Measurements from ENCODE around the gene KRTAP4-2. TPM values are rescaled to one million over a fixed set of nuclear protein-coding genes. Genes with fewer than 3 reads are reported as not detected.

Gene KRTAP4-2
- total RNA-seq, 1 donor from 2014 or later: not detected

DNA sequence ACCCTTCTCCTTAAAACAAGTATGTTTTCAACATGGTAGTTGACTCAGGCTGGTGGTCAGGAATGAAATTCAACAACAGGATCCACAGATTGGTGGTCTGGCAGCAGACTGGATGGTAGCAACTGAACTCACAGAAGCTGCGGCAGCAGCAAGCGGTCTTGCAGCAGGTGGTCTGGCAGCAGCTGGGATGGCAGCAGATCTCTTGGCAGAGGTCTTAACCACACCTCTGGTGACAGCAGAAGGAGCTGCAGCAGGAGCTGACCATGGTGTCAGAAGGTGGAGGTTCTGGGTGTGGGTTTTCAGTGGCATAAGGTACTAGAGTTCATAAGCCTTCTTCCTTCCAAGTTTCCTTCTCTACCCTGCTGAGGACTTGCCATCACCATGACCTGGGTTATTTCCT, 8.9 kb upstream of the KRTAP4-2 start:
- no peak overlapping the region for H3K4me3 Mint-ChIP-seq (ENCODE audit: unreplicated experiment)
- H3K27me3 Mint-ChIP-seq (ENCODE audit: unreplicated experiment): peaks cover 10% of the 10 kb centered on the region
- no peak overlapping the region for H3K27ac Mint-ChIP-seq (ENCODE audit: unreplicated experiment)
- peaks cover 5% of the 10 kb centered on the region for H3K36me3 Mint-ChIP-seq (ENCODE audit: unreplicated experiment)
- TF ChIP-seq, protein P1, sequence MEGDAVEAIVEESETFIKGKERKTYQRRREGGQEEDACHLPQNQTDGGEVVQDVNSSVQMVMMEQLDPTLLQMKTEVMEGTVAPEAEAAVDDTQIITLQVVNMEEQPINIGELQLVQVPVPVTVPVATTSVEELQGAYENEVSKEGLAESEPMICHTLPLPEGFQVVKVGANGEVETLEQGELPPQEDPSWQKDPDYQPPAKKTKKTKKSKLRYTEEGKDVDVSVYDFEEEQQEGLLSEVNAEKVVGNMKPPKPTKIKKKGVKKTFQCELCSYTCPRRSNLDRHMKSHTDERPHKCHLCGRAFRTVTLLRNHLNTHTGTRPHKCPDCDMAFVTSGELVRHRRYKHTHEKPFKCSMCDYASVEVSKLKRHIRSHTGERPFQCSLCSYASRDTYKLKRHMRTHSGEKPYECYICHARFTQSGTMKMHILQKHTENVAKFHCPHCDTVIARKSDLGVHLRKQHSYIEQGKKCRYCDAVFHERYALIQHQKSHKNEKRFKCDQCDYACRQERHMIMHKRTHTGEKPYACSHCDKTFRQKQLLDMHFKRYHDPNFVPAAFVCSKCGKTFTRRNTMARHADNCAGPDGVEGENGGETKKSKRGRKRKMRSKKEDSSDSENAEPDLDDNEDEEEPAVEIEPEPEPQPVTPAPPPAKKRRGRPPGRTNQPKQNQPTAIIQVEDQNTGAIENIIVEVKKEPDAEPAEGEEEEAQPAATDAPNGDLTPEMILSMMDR (IDR thresholded peaks at IDR 0.05; ENCODE audit: partially characterized antibody, unreplicated experiment): no peak
- H3K4me1 Mint-ChIP-seq (ENCODE audit: low read depth, unreplicated experiment): peaks cover 1% of the 10 kb centered on the region
- peaks cover 16% of the 10 kb centered on the region for H3K9me3 Mint-ChIP-seq (ENCODE audit: unreplicated experiment)
- no peak for DNase-seq

DNA sequence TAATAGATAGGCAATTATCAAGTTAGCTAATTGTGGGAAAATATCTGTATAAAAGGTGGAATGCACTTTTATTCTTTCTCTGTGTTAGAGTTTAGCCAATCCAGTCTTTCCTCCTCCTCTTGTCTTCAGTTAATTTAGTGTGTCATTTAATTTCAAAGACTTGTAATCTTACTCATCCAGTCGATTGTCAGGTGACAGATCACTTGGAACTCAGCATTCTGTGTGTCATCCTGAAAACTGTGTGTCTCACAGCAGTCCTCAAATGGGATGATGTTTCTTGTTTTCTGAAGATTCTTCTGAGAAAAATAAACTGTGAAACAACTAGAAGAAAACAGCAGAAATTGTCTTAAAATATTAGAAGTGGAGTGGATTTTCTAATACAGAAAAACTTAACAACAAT, 7.0 kb upstream of the KRTAP4-2 start:
- DNase-seq: no peak
- Mint-ChIP-seq H3K27me3 (ENCODE audit: unreplicated experiment) (peaks cover 6% of the 10 kb centered on the region), H3K27ac (ENCODE audit: unreplicated experiment) (no peak overlapping the region), H3K4me1 (ENCODE audit: low read depth, unreplicated experiment) (no peaks in the 10 kb centered on the region), H3K9me3 (ENCODE audit: unreplicated experiment) (peaks cover 12% of the 10 kb centered on the region), H3K4me3 (ENCODE audit: unreplicated experiment) (no peak overlapping the region), H3K36me3 (ENCODE audit: unreplicated experiment) (no peaks in the 10 kb centered on the region)
- TF ChIP-seq, protein P1 (IDR thresholded peaks at IDR 0.05; ENCODE audit: partially characterized antibody, unreplicated experiment): no peak

DNA sequence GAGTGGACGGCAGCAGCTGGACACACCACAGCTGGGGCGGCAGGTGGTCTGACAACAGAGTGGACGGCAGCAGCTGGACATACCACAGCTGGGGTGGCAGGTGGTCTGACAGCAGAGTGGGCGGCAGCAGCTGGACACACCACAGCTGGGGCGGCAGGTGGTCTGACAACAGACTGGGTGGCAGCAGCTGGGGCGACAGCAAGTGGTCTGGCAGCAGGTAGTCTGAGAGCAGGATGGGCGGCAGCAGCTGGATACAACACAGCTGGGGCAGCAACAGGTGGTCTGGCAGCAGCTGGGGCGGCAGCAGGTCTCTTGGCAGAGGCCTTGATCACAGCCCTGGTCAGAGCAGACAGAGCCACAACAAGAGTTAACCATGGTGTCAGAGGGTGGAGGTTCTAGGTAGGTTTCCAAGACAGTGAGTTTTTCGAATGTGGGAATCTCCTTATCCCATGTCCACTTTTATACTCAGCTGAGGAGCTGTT, 6.5 kb upstream of the KRTAP4-2 start, which contains the start of gene KRTAP4-1:
TSS of gene KRTAP4-1 (minus strand) at position 432 of the 482 bp plus-strand sequence. CDS start at position 375, 57 bp downstream.
- Mint-ChIP-seq H3K4me1 (ENCODE audit: low read depth, unreplicated experiment) (no peaks in the 10 kb centered on the region), H3K27ac (ENCODE audit: unreplicated experiment) (peak within 1 kb of the TSS; percentile 68), H3K4me3 (ENCODE audit: unreplicated experiment) (no peak within 1 kb of the TSS), H3K36me3 (ENCODE audit: unreplicated experiment) (no peaks in the 10 kb centered on the region), H3K9me3 (ENCODE audit: unreplicated experiment) (peaks cover 12% of the 10 kb centered on the region), H3K27me3 (ENCODE audit: unreplicated experiment) (peaks cover 6% of the 10 kb centered on the region)
- TF ChIP-seq, protein P1 (IDR thresholded peaks at IDR 0.05; ENCODE audit: partially characterized antibody, unreplicated experiment): no peak
- peak; percentile 31 for DNase-seq

DNA sequence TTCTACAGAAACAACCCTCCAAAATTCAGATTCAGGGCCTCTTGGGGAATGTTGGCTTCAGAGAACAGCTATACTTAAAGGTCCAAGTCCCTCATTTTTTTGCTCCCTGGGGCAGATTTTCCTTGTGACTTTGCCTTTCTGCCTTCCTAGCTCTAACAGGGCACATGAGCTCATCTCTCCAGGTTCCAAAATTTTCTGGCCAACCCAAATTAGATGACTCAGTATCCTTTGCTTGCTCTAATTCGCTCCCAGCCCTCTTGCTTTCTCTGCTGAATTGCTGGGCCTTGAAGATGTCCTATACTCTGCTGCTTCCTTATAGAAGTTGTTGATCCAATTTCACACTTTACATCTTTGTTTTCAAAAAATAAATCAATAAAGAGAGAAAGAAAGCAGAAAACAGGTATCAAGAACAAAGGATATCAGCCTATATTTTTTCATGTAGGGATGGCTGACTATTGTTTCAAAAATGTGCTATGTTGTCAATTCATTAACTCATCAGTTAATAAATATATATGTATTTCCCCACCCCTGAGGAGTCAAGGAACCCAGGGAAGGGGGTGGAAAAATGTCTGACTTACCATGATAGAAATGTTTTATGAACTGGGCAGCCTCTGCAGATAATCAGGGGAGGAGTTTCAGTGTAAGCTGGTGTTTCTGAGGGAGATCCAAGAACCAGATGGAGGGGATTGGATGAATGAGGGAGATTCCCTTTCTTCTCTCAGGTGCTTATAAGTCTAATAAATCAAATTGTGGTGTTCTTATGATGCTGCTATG, 1.0 kb upstream of the KRTAP4-2 start:
- H3K27me3 Mint-ChIP-seq (ENCODE audit: unreplicated experiment): peaks cover 4% of the 10 kb centered on the region
- no peak overlapping the region for H3K27ac Mint-ChIP-seq (ENCODE audit: unreplicated experiment)
- no peak overlapping the region for H3K4me3 Mint-ChIP-seq (ENCODE audit: unreplicated experiment)
- no peak for DNase-seq
- TF ChIP-seq, protein P1 (IDR thresholded peaks at IDR 0.05; ENCODE audit: partially characterized antibody, unreplicated experiment): no peak
- no peaks in the 10 kb centered on the region for H3K4me1 Mint-ChIP-seq (ENCODE audit: low read depth, unreplicated experiment)
- H3K9me3 Mint-ChIP-seq (ENCODE audit: unreplicated experiment): peaks cover 7% of the 10 kb centered on the region
- peaks cover 5% of the 10 kb centered on the region for H3K36me3 Mint-ChIP-seq (ENCODE audit: unreplicated experiment)

DNA sequence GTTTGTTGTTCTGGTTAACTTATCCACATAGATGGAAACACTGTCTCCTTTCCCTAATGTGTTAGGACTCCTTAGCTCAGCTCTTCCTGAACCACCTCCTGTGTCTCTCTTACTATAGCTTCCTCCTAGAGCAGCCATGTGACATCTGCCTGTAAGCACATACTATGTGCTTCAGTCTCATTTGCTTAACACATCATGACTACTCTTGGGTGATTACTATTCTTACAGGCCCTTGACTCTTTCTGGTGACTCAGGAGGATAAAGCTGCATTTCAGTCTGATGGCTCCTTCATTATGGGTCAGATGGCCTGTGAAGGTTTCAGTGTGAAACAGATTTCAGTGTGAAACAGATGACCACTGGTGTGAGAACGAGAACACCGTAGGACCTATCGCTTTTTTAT, 320 bp upstream of the KRTAP4-2 start:
- no peak overlapping the region for H3K4me3 Mint-ChIP-seq (ENCODE audit: unreplicated experiment)
- TF ChIP-seq, protein P1 (IDR thresholded peaks at IDR 0.05; ENCODE audit: partially characterized antibody, unreplicated experiment): no peak
- DNase-seq: no peak
- peaks cover 6% of the 10 kb centered on the region for H3K9me3 Mint-ChIP-seq (ENCODE audit: unreplicated experiment)
- peaks cover 5% of the 10 kb centered on the region for H3K36me3 Mint-ChIP-seq (ENCODE audit: unreplicated experiment)
- H3K27me3 Mint-ChIP-seq (ENCODE audit: unreplicated experiment): peaks cover 4% of the 10 kb centered on the region
- no peaks in the 10 kb centered on the region for H3K4me1 Mint-ChIP-seq (ENCODE audit: low read depth, unreplicated experiment)
- no peak overlapping the region for H3K27ac Mint-ChIP-seq (ENCODE audit: unreplicated experiment)

Data from glutamatergic neuron (in vitro differentiated cells).